Adipocyte (in vitro differentiated cells): Measurements from ENCODE around the gene ACTR6.

ENCODE experiments used
- DNase-seq: peaks from one replicate; pipeline ENCODE4 v3.0.0-alpha.2; 2015; ENCODE audit warnings: low read depth
- H3K27me3 ChIP-seq: replicated peaks from 2 replicates; pipeline ENCODE4 v1.7.0; 2013; ENCODE audit warnings: mild to moderate bottlenecking, low read length, moderate library complexity; ENCODE audit not compliant: control insufficient read depth, insufficient read depth
- H3K36me3 ChIP-seq: 2 replicates; pipeline ENCODE4 v1.7.0; 2013; ENCODE audit warnings: low read length, mild to moderate bottlenecking, moderate library complexity; ENCODE audit not compliant: control insufficient read depth, insufficient read depth, severe bottlenecking
- H3K4me1 ChIP-seq: 2 replicates; pipeline ENCODE4 v1.7.0; 2013; ENCODE audit warnings: mild to moderate bottlenecking, low read length, moderate library complexity; ENCODE audit not compliant: control insufficient read depth, insufficient read depth
- H3K4me3 ChIP-seq: 2 replicates; pipeline ENCODE4 v1.7.0; 2013; ENCODE audit warnings: mild to moderate bottlenecking, low read length, moderate library complexity
- H3K9ac ChIP-seq: 2 replicates; pipeline ENCODE4 v1.7.0; 2013; ENCODE audit warnings: mild to moderate bottlenecking, low read length, moderate library complexity
- H3K9me3 ChIP-seq: 2 replicates; pipeline ENCODE4 v1.7.0; 2013; ENCODE audit warnings: mild to moderate bottlenecking, low read length, moderate library complexity; ENCODE audit not compliant: control insufficient read depth

The ACTR6 gene

DNA sequence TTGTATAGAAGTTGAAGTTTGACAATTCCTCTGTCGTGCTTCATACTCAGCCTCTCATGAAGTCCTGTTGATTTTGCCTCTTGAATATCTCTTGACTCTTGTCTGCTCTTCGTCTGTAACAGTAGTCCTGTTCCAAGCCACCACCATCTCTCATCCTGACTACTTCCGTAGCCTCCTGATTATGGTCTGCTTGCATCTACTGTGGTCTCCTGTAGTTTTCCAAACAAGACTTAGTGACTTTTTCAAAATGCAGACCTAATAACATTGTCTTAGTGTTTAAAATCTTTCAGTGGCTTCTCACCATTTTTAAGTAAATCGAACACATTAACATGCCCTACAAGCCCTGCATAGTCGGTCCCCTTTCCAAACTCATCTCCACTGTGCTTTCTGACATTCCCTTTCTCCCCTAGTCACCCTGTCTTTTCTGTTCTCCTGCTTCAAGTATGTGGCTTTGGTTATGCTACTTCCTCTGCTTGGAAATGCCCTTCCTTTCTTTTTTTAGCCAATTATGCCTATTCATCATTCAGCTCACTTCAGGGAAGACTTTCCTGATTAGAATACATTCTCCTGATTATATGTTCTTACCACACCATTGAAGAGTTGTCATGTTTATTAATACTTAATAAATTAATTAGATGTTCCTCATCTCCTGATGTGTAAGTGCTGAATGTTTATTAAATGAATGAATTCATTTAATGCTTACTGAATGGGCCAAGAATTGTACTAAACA lies 68.4 kb downstream of the ACTR6 start:
- no peaks in the 10 kb centered on the region for H3K36me3 ChIP-seq

GRCh38 chr12:100273782-100274181 lies 73.2 kb downstream of the ACTR6 start:
- no peak overlapping the region for H3K9ac ChIP-seq
- H3K36me3 ChIP-seq: no peaks in the 10 kb centered on the region
- H3K4me1 ChIP-seq: peaks cover 19% of the 10 kb centered on the region
- H3K4me3 ChIP-seq: no peak overlapping the region
- no peaks in the 10 kb centered on the region for H3K27me3 ChIP-seq
- peak; percentile 32 for DNase-seq
- H3K9me3 ChIP-seq: no peaks in the 10 kb centered on the region

More for the DNA sequence above, 68.4 kb downstream of the ACTR6 start:
- peaks cover 29% of the 10 kb centered on the region for H3K4me1 ChIP-seq
- DNase-seq: peak; percentile 22
- H3K9me3 ChIP-seq: no peaks in the 10 kb centered on the region
- H3K27me3 ChIP-seq: no peaks in the 10 kb centered on the region
- peak overlapping the region; percentile 94 for H3K4me3 ChIP-seq
- H3K9ac ChIP-seq: peak overlapping the region; percentile 89
